ENCODE data around the gene CCBE1.

DNA sequence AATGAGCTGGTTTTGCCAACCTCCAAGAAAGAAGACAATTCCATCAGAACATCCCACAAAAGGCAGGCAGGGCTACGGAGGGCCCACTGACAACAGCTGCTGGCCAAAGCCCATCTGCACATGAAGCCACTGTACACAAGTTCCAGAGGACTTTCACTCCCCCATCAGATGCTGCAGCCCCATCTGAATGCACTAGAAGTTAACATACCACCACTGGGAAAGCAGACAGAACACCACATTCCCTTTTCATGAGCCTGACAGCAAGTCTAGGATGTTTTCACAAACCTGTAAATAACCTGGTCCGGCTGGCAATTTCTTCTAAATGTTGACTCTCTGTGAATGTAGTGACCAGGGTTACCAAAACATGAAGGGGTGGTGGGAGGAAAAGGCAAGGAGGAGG is 41.5 kb downstream of the CCBE1 start:
- TF ChIP-seq, protein P1, sequence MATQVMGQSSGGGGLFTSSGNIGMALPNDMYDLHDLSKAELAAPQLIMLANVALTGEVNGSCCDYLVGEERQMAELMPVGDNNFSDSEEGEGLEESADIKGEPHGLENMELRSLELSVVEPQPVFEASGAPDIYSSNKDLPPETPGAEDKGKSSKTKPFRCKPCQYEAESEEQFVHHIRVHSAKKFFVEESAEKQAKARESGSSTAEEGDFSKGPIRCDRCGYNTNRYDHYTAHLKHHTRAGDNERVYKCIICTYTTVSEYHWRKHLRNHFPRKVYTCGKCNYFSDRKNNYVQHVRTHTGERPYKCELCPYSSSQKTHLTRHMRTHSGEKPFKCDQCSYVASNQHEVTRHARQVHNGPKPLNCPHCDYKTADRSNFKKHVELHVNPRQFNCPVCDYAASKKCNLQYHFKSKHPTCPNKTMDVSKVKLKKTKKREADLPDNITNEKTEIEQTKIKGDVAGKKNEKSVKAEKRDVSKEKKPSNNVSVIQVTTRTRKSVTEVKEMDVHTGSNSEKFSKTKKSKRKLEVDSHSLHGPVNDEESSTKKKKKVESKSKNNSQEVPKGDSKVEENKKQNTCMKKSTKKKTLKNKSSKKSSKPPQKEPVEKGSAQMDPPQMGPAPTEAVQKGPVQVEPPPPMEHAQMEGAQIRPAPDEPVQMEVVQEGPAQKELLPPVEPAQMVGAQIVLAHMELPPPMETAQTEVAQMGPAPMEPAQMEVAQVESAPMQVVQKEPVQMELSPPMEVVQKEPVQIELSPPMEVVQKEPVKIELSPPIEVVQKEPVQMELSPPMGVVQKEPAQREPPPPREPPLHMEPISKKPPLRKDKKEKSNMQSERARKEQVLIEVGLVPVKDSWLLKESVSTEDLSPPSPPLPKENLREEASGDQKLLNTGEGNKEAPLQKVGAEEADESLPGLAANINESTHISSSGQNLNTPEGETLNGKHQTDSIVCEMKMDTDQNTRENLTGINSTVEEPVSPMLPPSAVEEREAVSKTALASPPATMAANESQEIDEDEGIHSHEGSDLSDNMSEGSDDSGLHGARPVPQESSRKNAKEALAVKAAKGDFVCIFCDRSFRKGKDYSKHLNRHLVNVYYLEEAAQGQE (IDR thresholded peaks at IDR 0.05; ENCODE audit: insufficient read depth in 1 of 2, low read depth in 2 of 2, low read length in 2 of 2), result no peak
- TF ChIP-seq TAF1 (IDR thresholded peaks at IDR 0.05; ENCODE audit: borderline replicate concordance, insufficient read depth, low read length) (no peak), POLR2AphosphoS5 (IDR thresholded peaks at IDR 0.05; ENCODE audit: low read depth, low read length) (no peak), SIN3A (IDR thresholded peaks at IDR 0.05; ENCODE audit: borderline replicate concordance, insufficient read depth, low read length) (no peak)

Measured in PFSK-1 (cell line).